Fibroblast of skin of left quadriceps (primary cell): ENCODE data around the gene TMEM150C.
"Not testable (repeated sequence)": the region's sequence is repeated elsewhere in the genome, so short reads cannot be mapped to it uniquely, and the experiment has no call there.

ENCODE experiments used
- DNase-seq, 2 experiments: peaks; one replicate each; pipeline ENCODE4 v3.0.0-alpha.2; 2013; ENCODE audit warnings: low read depth in 2 of 2

TMEM150C gene

GRCh38 chr4:82473621-82474164 is 88.1 kb downstream of the TMEM150C start:
- DNase-seq: no peak

DNA sequence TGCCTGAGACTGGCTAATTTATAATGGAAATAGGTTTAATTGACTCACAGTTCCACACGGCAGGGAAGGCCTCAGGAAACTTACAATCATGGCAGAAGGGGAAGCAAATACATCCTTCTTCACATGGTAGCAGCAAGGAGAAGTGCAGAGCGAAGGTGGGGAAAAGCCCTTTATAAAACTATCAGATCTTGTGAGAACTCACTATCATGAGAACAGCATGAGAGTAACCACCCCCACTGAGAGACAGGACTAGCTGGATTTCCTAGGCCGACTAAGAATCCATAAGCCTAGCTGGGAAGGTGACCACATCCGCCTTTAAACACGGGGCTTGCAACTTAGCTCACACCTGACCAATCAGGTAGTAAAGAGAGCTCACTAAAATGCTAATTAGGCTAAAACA is 88.7 kb downstream of the TMEM150C start:
- DNase-seq: not testable (repeated sequence)

DNA sequence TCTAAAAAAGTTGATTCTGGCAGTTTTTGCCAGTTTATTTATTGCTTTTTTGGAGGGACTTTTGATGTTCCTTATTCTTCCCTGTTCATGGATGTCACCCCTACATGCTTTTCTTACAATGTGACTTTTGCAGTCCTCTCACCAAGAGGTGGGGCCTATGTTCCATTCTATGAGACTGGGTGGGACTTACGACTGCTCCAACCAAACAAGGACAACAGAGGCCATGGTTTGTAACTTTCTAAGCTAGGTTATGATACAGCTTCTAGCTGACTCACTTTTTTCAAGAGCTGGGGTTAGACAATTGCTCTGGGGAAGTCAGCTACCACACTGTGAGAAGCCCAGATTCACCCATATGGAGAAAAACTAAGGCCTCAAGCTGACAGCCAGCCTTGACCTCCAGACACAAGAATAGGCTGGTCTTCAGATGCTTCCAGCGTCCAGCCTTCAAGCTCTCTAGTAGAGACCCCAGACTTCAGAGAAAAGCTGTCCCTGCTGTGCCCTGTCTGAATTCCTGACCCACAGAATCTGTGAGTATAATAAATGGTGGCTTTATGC is 91.9 kb downstream of the TMEM150C start:
- DNase-seq: peak in 1 of 2 experiments; percentile 25

DNA sequence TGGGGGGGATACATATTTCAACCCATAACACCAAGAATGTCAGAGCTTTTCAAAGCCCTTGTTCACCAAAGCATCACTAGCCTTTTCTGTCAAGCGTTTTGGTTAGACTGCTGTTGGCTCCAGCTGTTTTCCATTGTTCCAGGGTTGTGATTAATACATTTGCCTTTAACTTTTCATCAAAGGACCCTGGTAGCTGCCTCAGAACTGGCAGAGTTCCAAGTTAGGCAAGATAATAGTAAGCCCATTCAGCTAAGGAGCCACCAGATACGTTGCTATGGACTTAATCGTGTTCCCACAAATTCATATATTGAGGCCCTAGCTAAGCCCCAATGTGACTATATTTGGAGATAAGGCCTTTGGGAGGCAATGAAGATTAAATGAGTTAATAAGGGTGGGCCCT is 94.3 kb downstream of the TMEM150C start:
- DNase-seq: peak in 1 of 2 experiments; percentile 32

- DNase-seq: no peak
Measured at GRCh38 chr4:82463221-82463620, 98.6 kb downstream of the TMEM150C start.

- DNase-seq: peak; percentile 69 to 77
Measured at GRCh38 chr4:82462415-82462831, 99.4 kb downstream of the TMEM150C start.

DNA sequence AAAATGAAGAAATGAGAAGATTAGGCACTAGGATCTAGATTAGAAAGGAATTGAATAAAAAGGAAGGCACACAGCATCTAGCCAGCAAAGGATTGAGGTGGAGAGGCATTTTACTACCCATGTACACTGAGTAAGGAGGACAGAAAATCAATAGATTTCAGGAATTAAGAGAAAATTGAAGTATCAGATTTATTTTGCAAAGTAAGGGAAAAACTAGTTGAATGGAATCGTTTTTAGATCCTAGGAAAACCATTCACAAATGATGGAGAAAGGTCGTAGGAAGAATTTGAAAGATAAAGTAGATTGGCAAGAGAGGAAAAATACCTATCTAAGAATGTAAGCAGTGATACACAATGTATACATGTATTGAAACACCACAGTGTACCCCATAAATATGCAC is 100.1 kb downstream of the TMEM150C start:
- no peak for DNase-seq

DNA sequence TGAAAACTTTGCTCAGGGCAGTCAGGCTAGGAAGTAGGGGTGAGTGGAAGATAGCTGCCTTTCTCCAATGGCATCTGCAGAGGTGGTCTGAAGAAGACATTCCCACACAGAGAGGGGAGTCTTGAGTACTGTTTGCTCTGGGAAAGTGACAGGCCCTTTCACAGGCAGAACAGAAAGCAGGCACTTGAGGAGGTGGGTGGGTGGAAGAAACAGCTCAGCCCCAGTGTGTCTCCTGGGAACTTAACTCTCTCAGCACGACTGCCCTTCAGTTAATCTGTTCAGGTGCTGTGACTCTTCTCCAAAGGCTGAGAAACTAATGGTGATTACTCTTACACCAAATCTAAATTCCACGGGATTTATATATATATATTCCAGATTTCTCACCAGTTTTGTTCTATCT is 103.1 kb downstream of the TMEM150C start:
- no peak for DNase-seq

DNA sequence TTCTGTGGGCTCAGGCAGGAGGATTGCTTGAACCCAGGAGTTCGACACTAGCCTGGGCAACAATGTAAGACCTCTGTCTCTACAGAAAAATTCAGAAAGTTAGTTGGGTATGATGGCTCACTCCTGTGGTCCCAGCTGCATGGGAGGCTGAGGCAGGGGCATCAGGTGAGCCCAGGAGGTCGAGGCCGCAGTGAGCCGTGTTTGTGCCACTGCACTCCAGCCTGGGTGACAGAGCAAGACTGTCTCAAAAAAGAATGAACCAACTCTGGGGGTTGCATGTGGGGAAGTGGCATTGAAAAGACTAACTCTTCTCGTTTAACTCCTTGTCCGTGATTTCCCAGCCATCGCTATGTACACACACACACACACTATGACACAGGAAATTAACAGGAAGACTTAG is 104.5 kb downstream of the TMEM150C start:
- DNase-seq: no peak

DNA sequence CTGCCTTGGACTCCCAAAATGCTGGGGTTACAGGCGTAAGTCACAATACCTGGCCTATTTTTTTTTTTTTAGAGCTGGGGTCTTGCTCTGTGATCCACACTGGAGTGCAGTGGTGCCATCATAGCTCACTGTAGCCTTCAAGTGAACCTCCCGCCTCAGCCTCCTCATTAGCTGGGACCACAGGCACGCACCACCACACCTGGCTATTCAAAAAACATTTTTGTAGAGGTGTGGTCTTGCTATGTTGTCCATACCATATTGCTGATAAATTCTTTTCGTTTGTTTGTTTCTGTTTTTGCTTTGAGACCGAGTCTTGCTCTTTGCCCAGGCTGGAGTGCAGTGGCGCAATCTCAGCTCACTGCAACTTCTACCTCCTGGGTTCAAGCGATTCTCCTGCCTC is 109.8 kb downstream of the TMEM150C start:
- no peak for DNase-seq

DNA sequence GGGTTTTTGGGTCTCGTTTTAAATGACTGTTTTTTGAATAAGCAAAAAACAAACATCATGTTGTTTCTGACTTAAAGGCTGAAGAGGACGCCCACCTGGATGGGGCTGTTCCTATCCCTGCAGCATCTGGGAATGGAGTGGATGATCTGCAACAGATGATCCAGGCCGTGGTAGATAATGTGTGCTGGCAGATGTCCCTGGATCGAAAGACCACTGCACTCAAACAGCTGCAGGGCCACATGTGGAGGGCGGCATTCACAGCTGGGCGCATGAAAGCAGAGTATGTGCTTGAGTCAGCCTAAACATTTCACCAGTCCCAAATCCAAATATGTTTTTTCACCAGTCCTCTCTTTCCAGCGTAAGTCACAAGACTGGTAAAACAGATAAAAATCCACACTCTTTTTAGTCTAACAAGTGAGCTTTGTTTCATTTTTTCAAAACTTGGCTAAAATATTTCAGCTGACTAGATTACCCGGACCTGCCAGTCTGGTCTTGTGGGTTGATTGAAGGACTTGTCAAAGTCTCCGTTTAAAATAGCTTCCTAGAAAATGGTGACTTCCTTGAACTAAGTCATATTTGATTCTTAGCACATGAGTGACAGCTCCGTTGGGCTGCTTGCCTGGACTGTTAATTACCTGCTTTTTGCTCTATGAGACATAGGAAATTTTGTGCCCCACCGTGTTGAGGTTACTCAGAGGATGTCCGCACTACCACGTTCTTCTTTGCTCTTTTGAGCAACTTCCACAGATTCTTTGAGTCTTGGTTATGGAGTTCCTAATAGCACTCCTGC is 110.6 kb downstream of the TMEM150C start:
- no peak for DNase-seq

GRCh38 chr4:82447886-82448285 is 113.9 kb downstream of the TMEM150C start:
- DNase-seq: no peak

- DNase-seq: no peak
Measured at GRCh38 chr4:82439088-82439487, 122.7 kb downstream of the TMEM150C start.

GRCh38 chr4:82437285-82438005 is 124.3 kb downstream of the TMEM150C start:
- DNase-seq: no peak

DNA sequence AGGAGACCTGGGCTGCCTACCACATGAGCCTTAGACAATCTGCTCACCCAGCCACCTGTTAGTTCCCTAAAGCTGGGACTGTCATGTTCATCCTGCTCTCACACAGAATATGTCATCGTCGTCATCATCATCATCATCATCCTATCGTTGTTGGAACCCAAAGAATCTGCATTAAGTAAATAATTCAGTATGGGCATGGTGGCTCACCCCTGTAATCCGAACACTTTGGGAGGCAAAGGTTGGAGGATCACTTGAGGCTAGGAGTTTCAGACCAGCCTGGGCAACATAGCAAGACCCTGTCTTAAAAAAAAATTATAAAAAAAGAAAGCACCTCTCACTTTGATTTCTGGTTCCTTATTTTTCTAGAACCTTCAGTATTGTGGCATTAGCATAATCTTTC is 125.0 kb downstream of the TMEM150C start:
- DNase-seq: no peak

GRCh38 chr4:82436130-82436529 is 125.7 kb downstream of the TMEM150C start:
- no peak for DNase-seq

DNA sequence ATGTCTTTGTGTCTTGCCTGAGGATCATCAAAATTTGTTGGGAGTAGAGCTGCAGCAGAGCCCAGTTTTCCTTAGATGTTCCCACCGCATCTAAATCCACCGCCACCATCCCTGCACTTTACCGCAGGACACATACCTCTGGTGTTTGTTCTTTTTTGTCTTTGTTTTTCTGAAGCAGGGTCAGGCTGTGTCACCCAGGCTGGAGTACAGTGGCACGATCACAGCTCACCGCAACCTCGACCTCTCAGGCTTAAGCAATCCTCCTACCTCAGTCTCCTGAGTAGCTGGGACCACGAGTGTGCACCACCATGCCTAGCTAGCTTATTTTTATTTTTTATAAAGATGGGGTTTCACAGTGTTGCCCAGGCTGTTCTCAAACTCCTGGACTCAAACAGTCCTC is 126.8 kb downstream of the TMEM150C start:
- no peak for DNase-seq

- DNase-seq: no peak
Measured at GRCh38 chr4:82433791-82434190, 128.0 kb downstream of the TMEM150C start.
